CD8-positive, alpha-beta memory T cell (primary cell): ENCODE measurements around the gene DSCAML1. TPM values are rescaled to one million over a fixed set of nuclear protein-coding genes. Genes with fewer than 3 reads are reported as not detected.
A peak's percentile ranks its signal among the peaks of the same experiment; 100 is the strongest.

Source experiments
- CTCF ChIA-PET: fragments of 350-600 bp; sonication (Branson Sonifier 250); formaldehyde crosslinking; loops from one replicate; lab custom pipeline; 2021; ENCODE audit warnings: antibody characterized with exemption; lab: Charles Lee
- POLR2A ChIA-PET: fragments of 350-600 bp; sonication (Branson Sonifier 250); formaldehyde crosslinking; loops from one replicate; lab custom pipeline; 2021; ENCODE audit warnings: antibody characterized with exemption; lab: Charles Lee
- DNase-seq, 5 donors: peaks; one replicate each; pipeline versions ENCODE4 v3.0.0 to v3.0.0-alpha.2; 2020 to 2022; ENCODE audit warnings: mixed read lengths in 1 of 5
- H3K27ac ChIP-seq: one replicate; pipeline ENCODE4 v1.7.0; 2013; ENCODE audit warnings: low read depth, mild to moderate bottlenecking, low read length, moderate library complexity
- H3K27me3 ChIP-seq: 2 replicates; pipeline ENCODE4 v1.7.0; 2013; ENCODE audit warnings: low read length, mild to moderate bottlenecking; ENCODE audit not compliant: insufficient read depth, poor library complexity, severe bottlenecking
- H3K36me3 ChIP-seq: 2 replicates; pipeline ENCODE4 v1.7.0; 2013; ENCODE audit warnings: mild to moderate bottlenecking, low read length, moderate library complexity; ENCODE audit not compliant: insufficient read depth
- H3K4me1 ChIP-seq: 2 replicates; pipeline ENCODE4 v1.7.0; 2013; ENCODE audit warnings: mild to moderate bottlenecking, low read length, moderate library complexity; ENCODE audit not compliant: insufficient read depth
- H3K4me3 ChIP-seq: 2 replicates; pipeline ENCODE4 v1.7.0; 2013; ENCODE audit warnings: mild to moderate bottlenecking, low read length
- H3K9me3 ChIP-seq: 2 replicates; pipeline ENCODE4 v1.7.0; 2013; ENCODE audit warnings: mild to moderate bottlenecking, low read length
- H3K27ac Mint-ChIP-seq, 8 donors: one replicate each; pipeline ENCODE4 v1.8.0; 2020 to 2021; ENCODE audit warnings: mixed read lengths in 8 of 8, mild to moderate bottlenecking in 6 of 8, inconsistent platforms in 3 of 8, moderate library complexity in 3 of 8
- H3K27me3 Mint-ChIP-seq, 2 donors: one replicate each; pipeline ENCODE4 v1.8.0; 2020 to 2021; ENCODE audit warnings: mixed read lengths in 2 of 2, mild to moderate bottlenecking in 1 of 2, moderate library complexity in 1 of 2
- H3K36me3 Mint-ChIP-seq, 3 donors: one replicate each; pipeline ENCODE4 v1.8.0; 2020 to 2021; ENCODE audit warnings: mixed read lengths in 3 of 3, inconsistent platforms in 1 of 3, mild to moderate bottlenecking in 1 of 3
- H3K4me1 Mint-ChIP-seq, 3 donors: one replicate each; pipeline ENCODE4 v1.8.0; 2020 to 2021; ENCODE audit warnings: mixed read lengths in 3 of 3, inconsistent platforms in 1 of 3, mild to moderate bottlenecking in 1 of 3
- H3K4me3 Mint-ChIP-seq, 7 donors: one replicate each; pipeline ENCODE4 v1.8.0; 2020 to 2021; ENCODE audit warnings: mixed read lengths in 7 of 7, mild to moderate bottlenecking in 6 of 7, moderate library complexity in 4 of 7, inconsistent platforms in 2 of 7
- H3K9me3 Mint-ChIP-seq, 5 donors: one replicate each; pipeline ENCODE4 v1.8.0; 2020 to 2022; ENCODE audit warnings: mixed read lengths in 5 of 5, mild to moderate bottlenecking in 3 of 5, moderate library complexity in 2 of 5, inconsistent platforms in 1 of 5
- polyA plus RNA-seq: library from polyadenylated mRNA; unstranded; fragments of 300-500 nt; fragmentation: Illumina TruSeq; gene quantifications from one replicate; pipeline ENCODE4 v1.2.3, GENCODE V29; 2021
- total RNA-seq, 2 experiments: library from RNA; stranded (reverse); gene quantifications; one replicate each; pipeline ENCODE4 v1.2.3, GENCODE V29; 2021

DSCAML1 gene
- total and polyA plus RNA-seq, 3 experiments from 2014 or later = 0.48 to 0.91 TPM; not detected in 1

DNA sequence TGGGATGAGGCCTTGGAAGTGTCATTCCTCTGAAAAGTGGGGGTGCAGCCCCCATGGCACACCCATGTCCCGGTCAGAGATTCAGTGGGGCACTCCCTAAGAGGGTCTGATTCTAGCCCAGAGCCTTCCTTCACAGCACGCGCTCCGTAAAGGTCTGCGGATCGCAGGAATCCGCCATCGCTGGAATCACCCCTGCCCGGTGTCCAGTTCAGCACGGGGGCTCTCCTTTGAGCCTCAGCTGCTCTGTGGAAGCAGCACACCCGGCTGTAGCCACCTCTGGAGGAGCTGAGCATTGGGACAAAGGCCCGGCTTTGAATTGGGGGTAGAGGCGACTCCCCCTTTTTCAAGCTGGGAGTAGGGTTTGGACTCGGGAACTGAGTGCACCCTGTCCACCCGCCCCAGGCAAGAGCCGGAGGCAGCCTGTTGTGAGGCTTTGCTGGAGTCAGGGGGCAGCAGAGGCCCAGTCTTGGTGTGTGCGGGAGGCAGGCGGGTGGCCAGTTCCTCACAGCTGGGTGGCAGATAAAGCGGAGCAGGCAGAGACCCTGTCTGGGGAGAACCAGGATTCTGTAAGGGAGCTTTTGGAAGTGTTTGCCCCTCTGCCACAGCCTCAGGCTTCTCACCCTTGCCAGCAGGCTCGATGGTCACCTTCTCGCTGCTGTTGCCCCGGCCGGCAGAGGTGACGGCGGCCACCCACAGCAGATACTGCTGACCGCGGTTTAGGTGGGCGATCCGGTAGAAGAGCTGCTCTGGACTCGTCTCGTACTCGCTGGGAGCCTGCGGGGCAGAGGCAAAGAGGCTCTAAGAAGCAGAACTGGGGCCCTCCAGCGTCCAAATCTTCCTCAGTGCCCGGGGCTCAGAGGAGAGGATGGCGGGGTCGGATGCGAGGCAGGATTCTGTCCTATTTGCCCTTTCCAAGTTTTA lies 353.5 kb downstream of the DSCAML1 start:
- Histone ChIP-seq H3K4me1 (no peaks in the 10 kb centered on the region), H3K9me3 (no peaks in the 10 kb centered on the region), H3K27me3 (no peaks in the 10 kb centered on the region), H3K36me3 (no peaks in the 10 kb centered on the region), H3K4me3 (no peak overlapping the region), H3K27ac (no peak overlapping the region)
- ChIA-PET CTCF (interaction anchor here (1.2 kb wide), 1 partner anchor 17 kb away, joined by 3 read pairs; no protein-coding TSS in a partner anchor), POLR2A (no interaction called here)
- no peak for DNase-seq
- Mint-ChIP-seq H3K27me3 (peaks cover 12 to 38% of the 10 kb centered on the region in 2 donors), H3K36me3 (no peaks in the 10 kb centered on the region), H3K4me1 (no peaks in the 10 kb centered on the region), H3K4me3 (no peak overlapping the region), H3K27ac (no peak overlapping the region), H3K9me3 (peaks cover 0 to 1% (median 0%) of the 10 kb centered on the region in 5 donors)

- Mint-ChIP-seq H3K4me3 (no peak overlapping the region), H3K9me3 (peaks cover 0 to 1% (median 0%) of the 10 kb centered on the region in 5 donors), H3K4me1 (no peaks in the 10 kb centered on the region), H3K36me3 (no peaks in the 10 kb centered on the region), H3K27me3 (peaks cover 14 to 34% of the 10 kb centered on the region in 2 donors), H3K27ac (peak overlapping the region in 1 of 8 donors; percentile 57)
- Histone ChIP-seq H3K27me3 (no peaks in the 10 kb centered on the region), H3K36me3 (no peaks in the 10 kb centered on the region), H3K9me3 (no peaks in the 10 kb centered on the region), H3K4me1 (no peaks in the 10 kb centered on the region), H3K27ac (no peak overlapping the region), H3K4me3 (no peak overlapping the region)
- DNase-seq = no peak
- ChIA-PET POLR2A (no interaction called here), CTCF (interaction anchor here (1.2 kb wide), 1 partner anchor 16 kb away, joined by 3 read pairs; no protein-coding TSS in a partner anchor)
These were observed 354.2 kb downstream of the DSCAML1 start for GRCh38 chr11:117442869-117443239.

GRCh38 chr11:117442049-117442868 lies 354.8 kb downstream of the DSCAML1 start:
- Histone ChIP-seq H3K27ac (no peak overlapping the region), H3K4me3 (no peak overlapping the region), H3K4me1 (no peaks in the 10 kb centered on the region), H3K27me3 (no peaks in the 10 kb centered on the region), H3K36me3 (no peaks in the 10 kb centered on the region), H3K9me3 (no peaks in the 10 kb centered on the region)
- ChIA-PET POLR2A (no interaction called here), CTCF (no interaction called here)
- DNase-seq = no peak
- no peaks in the 10 kb centered on the region for H3K4me1 Mint-ChIP-seq
- peaks cover 0 to 1% (median 0%) of the 10 kb centered on the region in 5 donors for H3K9me3 Mint-ChIP-seq
- H3K36me3 Mint-ChIP-seq = no peaks in the 10 kb centered on the region
- no peak overlapping the region for H3K4me3 Mint-ChIP-seq
- no peak overlapping the region for H3K27ac Mint-ChIP-seq
- H3K27me3 Mint-ChIP-seq = peaks cover 14 to 30% of the 10 kb centered on the region in 2 donors

- no peaks in the 10 kb centered on the region for H3K27me3 ChIP-seq
- DNase-seq = peak in 1 of 5 donors; percentile 20
- POLR2A ChIA-PET = no interaction called here
These were observed 355.7 kb downstream of the DSCAML1 start for GRCh38 chr11:117441146-117441975.

DNA sequence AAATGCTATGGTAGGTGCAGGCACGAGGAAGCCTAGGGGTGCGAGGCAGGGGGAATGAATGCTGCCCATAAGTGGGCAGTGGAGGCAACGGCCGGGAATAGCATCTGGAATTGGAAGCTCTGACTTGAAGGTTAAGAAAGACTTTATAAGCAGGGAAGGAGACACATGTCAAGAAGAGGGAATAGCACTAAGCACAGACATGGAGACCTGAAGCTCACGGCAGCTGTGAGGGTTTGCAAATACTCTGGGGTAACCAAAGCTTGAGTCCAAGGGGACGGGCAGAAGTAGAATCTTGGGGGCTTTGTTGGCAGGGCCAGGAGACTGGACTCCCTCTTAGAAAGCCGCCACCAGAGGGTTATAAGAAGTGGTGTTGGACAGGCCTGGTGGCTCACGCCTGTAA lies 356.8 kb downstream of the DSCAML1 start:
- H3K36me3 ChIP-seq = no peaks in the 10 kb centered on the region

More at GRCh38 chr11:117441146-117441975, 355.7 kb downstream of the DSCAML1 start:
- Histone ChIP-seq H3K36me3 (no peaks in the 10 kb centered on the region), H3K4me1 (no peaks in the 10 kb centered on the region), H3K4me3 (no peak overlapping the region), H3K27ac (no peak overlapping the region), H3K9me3 (no peaks in the 10 kb centered on the region)
- H3K4me1 Mint-ChIP-seq = no peaks in the 10 kb centered on the region
- H3K36me3 Mint-ChIP-seq = no peaks in the 10 kb centered on the region
- H3K9me3 Mint-ChIP-seq = peaks cover 0 to under 1% (median 0%) of the 10 kb centered on the region in 5 donors
- H3K4me3 Mint-ChIP-seq = no peak overlapping the region
- H3K27me3 Mint-ChIP-seq = peaks cover 21 to 38% of the 10 kb centered on the region in 2 donors
- CTCF ChIA-PET = interaction anchor here (1.5 kb wide), 1 partner anchor 15 kb away, joined by 3 read pairs; no protein-coding TSS in a partner anchor
- peak overlapping the region in 1 of 8 donors; percentile 60 for H3K27ac Mint-ChIP-seq

DNA sequence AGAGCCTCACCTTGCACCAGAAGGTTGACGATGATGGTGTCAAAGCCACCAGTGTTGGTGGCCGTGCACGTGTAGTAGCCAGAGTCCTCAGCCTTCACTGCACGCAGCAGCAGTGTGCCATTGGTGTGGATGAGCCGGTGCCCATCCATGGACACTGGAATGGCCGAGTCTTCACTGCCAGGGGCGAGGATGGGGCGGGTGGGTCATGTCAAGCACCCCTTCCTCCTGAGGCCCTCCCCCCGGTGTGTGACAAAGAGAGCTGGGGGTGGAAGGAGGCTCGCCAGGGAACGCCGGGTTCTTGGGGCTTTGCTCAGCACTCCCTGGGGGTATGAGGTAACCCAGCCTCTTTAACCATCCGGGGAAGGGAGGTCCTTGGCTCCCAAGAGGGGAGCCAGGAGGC lies 357.8 kb downstream of the DSCAML1 start:
- H3K9me3 ChIP-seq = no peaks in the 10 kb centered on the region
- ChIA-PET POLR2A (no interaction called here), CTCF (no interaction called here)
- DNase-seq = peak in 1 of 5 donors; percentile 42
- H3K27ac ChIP-seq = no peak overlapping the region
- no peaks in the 10 kb centered on the region for H3K36me3 ChIP-seq
- no peaks in the 10 kb centered on the region for H3K4me1 ChIP-seq
- Mint-ChIP-seq H3K4me1 (no peaks in the 10 kb centered on the region), H3K27me3 (peaks cover 18 to 31% of the 10 kb centered on the region in 2 donors), H3K36me3 (no peaks in the 10 kb centered on the region), H3K27ac (no peak overlapping the region), H3K4me3 (no peak overlapping the region), H3K9me3 (no peaks in the 10 kb centered on the region)
- no peaks in the 10 kb centered on the region for H3K27me3 ChIP-seq
- no peak overlapping the region for H3K4me3 ChIP-seq

More for the DNA sequence above, 356.8 kb downstream of the DSCAML1 start:
- DNase-seq = peak in 1 of 5 donors; percentile 36
- Mint-ChIP-seq H3K9me3 (no peaks in the 10 kb centered on the region), H3K27me3 (peaks cover 18 to 37% of the 10 kb centered on the region in 2 donors), H3K36me3 (no peaks in the 10 kb centered on the region), H3K27ac (no peak overlapping the region), H3K4me1 (no peaks in the 10 kb centered on the region), H3K4me3 (no peak overlapping the region)
- ChIA-PET CTCF (interaction anchor here (1.5 kb wide), 1 partner anchor 14 kb away, joined by 3 read pairs; no protein-coding TSS in a partner anchor), POLR2A (no interaction called here)
- Histone ChIP-seq H3K4me3 (no peak overlapping the region), H3K27me3 (no peaks in the 10 kb centered on the region), H3K27ac (no peak overlapping the region), H3K4me1 (no peaks in the 10 kb centered on the region), H3K9me3 (no peaks in the 10 kb centered on the region)

GRCh38 chr11:117438371-117439000 lies 358.5 kb downstream of the DSCAML1 start:
- DNase-seq = no peak
- Histone ChIP-seq H3K9me3 (no peaks in the 10 kb centered on the region), H3K36me3 (no peaks in the 10 kb centered on the region), H3K4me3 (no peak overlapping the region), H3K27me3 (no peaks in the 10 kb centered on the region), H3K4me1 (no peaks in the 10 kb centered on the region), H3K27ac (no peak overlapping the region)
- ChIA-PET CTCF (no interaction called here), POLR2A (no interaction called here)
- H3K4me3 Mint-ChIP-seq = no peak overlapping the region
- H3K27ac Mint-ChIP-seq = no peak overlapping the region
- no peaks in the 10 kb centered on the region for H3K9me3 Mint-ChIP-seq
- H3K4me1 Mint-ChIP-seq = no peaks in the 10 kb centered on the region
- no peaks in the 10 kb centered on the region for H3K36me3 Mint-ChIP-seq
- peaks cover 17 to 25% of the 10 kb centered on the region in 2 donors for H3K27me3 Mint-ChIP-seq
